Measurements from ENCODE around the gene SGPP2.

GRCh38 chr2:222563106-222563718, 138.9 kb downstream of the SGPP2 start:
- TF ChIP-seq, protein P1, sequence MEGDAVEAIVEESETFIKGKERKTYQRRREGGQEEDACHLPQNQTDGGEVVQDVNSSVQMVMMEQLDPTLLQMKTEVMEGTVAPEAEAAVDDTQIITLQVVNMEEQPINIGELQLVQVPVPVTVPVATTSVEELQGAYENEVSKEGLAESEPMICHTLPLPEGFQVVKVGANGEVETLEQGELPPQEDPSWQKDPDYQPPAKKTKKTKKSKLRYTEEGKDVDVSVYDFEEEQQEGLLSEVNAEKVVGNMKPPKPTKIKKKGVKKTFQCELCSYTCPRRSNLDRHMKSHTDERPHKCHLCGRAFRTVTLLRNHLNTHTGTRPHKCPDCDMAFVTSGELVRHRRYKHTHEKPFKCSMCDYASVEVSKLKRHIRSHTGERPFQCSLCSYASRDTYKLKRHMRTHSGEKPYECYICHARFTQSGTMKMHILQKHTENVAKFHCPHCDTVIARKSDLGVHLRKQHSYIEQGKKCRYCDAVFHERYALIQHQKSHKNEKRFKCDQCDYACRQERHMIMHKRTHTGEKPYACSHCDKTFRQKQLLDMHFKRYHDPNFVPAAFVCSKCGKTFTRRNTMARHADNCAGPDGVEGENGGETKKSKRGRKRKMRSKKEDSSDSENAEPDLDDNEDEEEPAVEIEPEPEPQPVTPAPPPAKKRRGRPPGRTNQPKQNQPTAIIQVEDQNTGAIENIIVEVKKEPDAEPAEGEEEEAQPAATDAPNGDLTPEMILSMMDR (IDR thresholded peaks at IDR 0.05): no peak
- TF ChIP-seq POLR2A (IDR thresholded peaks at IDR 0.05) (no peak), EP300 (IDR thresholded peaks at IDR 0.05) (no peak)

All from ovary (tissue), 3 donors.